Glutamatergic neuron (in vitro differentiated cells): Measurements from ENCODE around the gene GLYAT. TPM values are rescaled to one million over a fixed set of nuclear protein-coding genes. Genes with fewer than 3 reads are reported as not detected.

Experiments
- DNase-seq: peaks from one replicate; pipeline ENCODE4 v3.0.0; 2022
- H3K27ac Mint-ChIP-seq: one replicate; pipeline ENCODE4 v1.8.0; 2020; ENCODE audit warnings: mild to moderate bottlenecking, mixed read lengths, inconsistent platforms; ENCODE audit not compliant: unreplicated experiment
- H3K27me3 Mint-ChIP-seq: one replicate; pipeline ENCODE4 v1.8.0; 2020; ENCODE audit warnings: mild to moderate bottlenecking, moderate library complexity, mixed read lengths, inconsistent platforms; ENCODE audit not compliant: unreplicated experiment
- H3K36me3 Mint-ChIP-seq: one replicate; pipeline ENCODE4 v1.8.0; 2020; ENCODE audit warnings: mild to moderate bottlenecking, mixed read lengths, inconsistent platforms; ENCODE audit not compliant: unreplicated experiment
- H3K4me1 Mint-ChIP-seq: one replicate; pipeline ENCODE4 v1.8.0; 2020; ENCODE audit warnings: mild to moderate bottlenecking, low read depth, mixed read lengths, inconsistent platforms; ENCODE audit not compliant: unreplicated experiment
- H3K4me3 Mint-ChIP-seq: one replicate; pipeline ENCODE4 v1.8.0; 2020; ENCODE audit warnings: mild to moderate bottlenecking, mixed read lengths, inconsistent platforms; ENCODE audit not compliant: unreplicated experiment
- H3K9me3 Mint-ChIP-seq: one replicate; pipeline ENCODE4 v1.8.0; 2020; ENCODE audit warnings: mild to moderate bottlenecking, moderate library complexity, mixed read lengths, inconsistent platforms; ENCODE audit not compliant: unreplicated experiment
- CTCF ChIP-seq: fragments of 200-600 bp; sonication (generic); IDR thresholded peaks from one replicate; pipeline ENCODE4 v1.5.0; 2021; ENCODE audit not compliant: partially characterized antibody, unreplicated experiment
- total RNA-seq: library from RNA; stranded (reverse); fragmentation: NEBNext Ultra II Directional; extraction: Animal tissue kit (Norgen Biotek cat#: 25700); gene quantifications from one replicate; pipeline ENCODE4 v1.2.1, GENCODE V29; 2021; ENCODE audit not compliant: unreplicated experiment

GLYAT gene
- total RNA-seq, 1 donor from 2014 or later = not detected

DNA sequence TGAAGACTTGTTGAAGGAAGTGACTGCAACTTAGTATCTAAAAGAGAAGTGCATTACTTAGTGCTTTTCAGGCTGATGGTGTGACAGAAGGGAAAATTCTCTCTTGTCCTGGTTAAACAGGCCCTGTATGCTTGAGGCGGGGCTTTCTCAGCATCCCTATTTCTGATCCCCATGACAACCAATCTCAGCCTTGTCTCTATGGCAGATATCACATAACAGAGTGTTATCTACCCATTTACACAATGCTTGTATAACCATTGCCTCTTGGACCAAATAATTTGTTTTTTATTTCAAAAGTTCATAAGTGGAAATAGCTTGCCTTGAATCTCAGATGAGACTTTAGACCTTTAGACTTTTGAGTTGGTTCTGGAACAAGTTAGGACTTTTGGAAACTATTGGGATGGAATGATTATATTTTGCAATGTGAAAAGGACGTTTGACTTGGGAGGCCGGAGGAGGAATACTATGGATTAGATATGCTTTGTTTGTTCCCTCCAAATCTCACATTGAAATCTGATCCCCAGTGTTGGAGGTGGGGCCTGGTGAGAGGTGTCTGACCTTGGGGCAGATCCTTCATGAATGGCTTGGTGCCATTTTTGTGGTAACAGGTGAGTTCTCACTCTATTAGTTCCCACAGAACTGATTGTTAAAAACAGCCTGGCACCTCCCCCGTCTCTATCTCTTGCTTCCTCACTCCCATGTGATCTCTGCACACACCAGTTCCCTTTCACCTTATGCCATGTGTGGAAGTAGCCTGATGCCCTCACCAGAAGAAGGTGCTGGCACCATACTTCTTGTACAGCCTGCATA, 3.1 kb upstream of the GLYAT start:
- Mint-ChIP-seq H3K27me3 (no peaks in the 10 kb centered on the region), H3K9me3 (peaks cover 3% of the 10 kb centered on the region), H3K27ac (no peak overlapping the region), H3K4me1 (no peaks in the 10 kb centered on the region), H3K36me3 (no peaks in the 10 kb centered on the region), H3K4me3 (no peak overlapping the region)
- no peak for TF ChIP-seq CTCF
- no peak for DNase-seq

GRCh38 chr11:58730507-58731089, 1.1 kb downstream of the GLYAT start:
- Mint-ChIP-seq H3K27ac (no peak overlapping the region), H3K36me3 (no peaks in the 10 kb centered on the region), H3K4me3 (no peak overlapping the region), H3K9me3 (no peaks in the 10 kb centered on the region), H3K4me1 (no peaks in the 10 kb centered on the region), H3K27me3 (no peaks in the 10 kb centered on the region)
- no peak for DNase-seq
- no peak for TF ChIP-seq CTCF

GRCh38 chr11:58727415-58727797, 4.3 kb downstream of the GLYAT start:
- H3K27ac Mint-ChIP-seq = no peak overlapping the region
- no peaks in the 10 kb centered on the region for H3K27me3 Mint-ChIP-seq
- no peaks in the 10 kb centered on the region for H3K36me3 Mint-ChIP-seq
- no peak for TF ChIP-seq CTCF
- H3K9me3 Mint-ChIP-seq = peaks cover 2% of the 10 kb centered on the region
- DNase-seq = no peak
- H3K4me3 Mint-ChIP-seq = no peak overlapping the region
- H3K4me1 Mint-ChIP-seq = no peaks in the 10 kb centered on the region

GRCh38 chr11:58726737-58727414, 4.9 kb downstream of the GLYAT start:
- H3K27ac Mint-ChIP-seq = no peak overlapping the region
- no peak for TF ChIP-seq CTCF
- no peak overlapping the region for H3K4me3 Mint-ChIP-seq
- H3K27me3 Mint-ChIP-seq = no peaks in the 10 kb centered on the region
- no peak for DNase-seq
- no peaks in the 10 kb centered on the region for H3K36me3 Mint-ChIP-seq
- H3K4me1 Mint-ChIP-seq = no peaks in the 10 kb centered on the region
- peaks cover 2% of the 10 kb centered on the region for H3K9me3 Mint-ChIP-seq
